HG02763 (cell line): Measurements from ENCODE around the gene APOBEC3H.

Experiments used
- ATAC-seq: cut with Tn5 transposase; IDR thresholded peaks from one replicate; pipeline ENCODE4 v1.9.1; 2021; ENCODE audit warnings: mild to moderate bottlenecking, moderate library complexity; ENCODE audit not compliant: unreplicated experiment

The APOBEC3H gene

GRCh38 chr22:39152511-39153219 is 55.6 kb downstream of the APOBEC3H start, which contains the start of gene CBX7:
CBX7 (minus strand) TSS chr22:39152680; CDS start chr22:39152444, 236 bp downstream.
- ATAC-seq = peak; percentile 74

- ATAC-seq = peak; percentile 12
These were observed 56.2 kb downstream of the APOBEC3H start for GRCh38 chr22:39153220-39153717.
